ENCODE data around the gene ADD2. TPM values are rescaled to one million over a fixed set of nuclear protein-coding genes. Genes with fewer than 3 reads are reported as not detected.
"Not testable (repeated sequence)": the region's sequence is repeated elsewhere in the genome, so short reads cannot be mapped to it uniquely, and the experiment has no call there.

ADD2 gene
- total RNA-seq, 1 donor from 2014 or later, result 3.4 TPM

- H3K36me3 ChIP-seq, result no peaks in the 10 kb centered on the region
- intact Hi-C loops (cut with DNase I), result no loop called here
- no peak for DNase-seq (ENCODE audit: extremely low spot score in 2 of 2)
- H3K4me1 ChIP-seq, result no peaks in the 10 kb centered on the region
- no peaks in the 10 kb centered on the region for H3K9me3 ChIP-seq
- no peak overlapping the region for H3K4me3 ChIP-seq
- H3K27me3 ChIP-seq, result no peaks in the 10 kb centered on the region
- TF ChIP-seq CTCF (IDR thresholded peaks at IDR 0.05) (no peak), POLR2A (IDR thresholded peaks at IDR 0.05) (no peak), POLR2AphosphoS5 (IDR thresholded peaks at IDR 0.05; ENCODE audit: insufficient read depth in 1 of 2, low read depth in 1 of 2) (no peak)
- no peak overlapping the region for H3K27ac ChIP-seq
Measured at GRCh38 chr2:70746094-70746974, 21.7 kb downstream of the ADD2 start.

GRCh38 chr2:70745276-70745825 is 22.6 kb downstream of the ADD2 start:
- H3K4me1 ChIP-seq, result no peaks in the 10 kb centered on the region
- DNase-seq (ENCODE audit: extremely low spot score in 2 of 2), result no peak
- no peak overlapping the region for H3K27ac ChIP-seq
- H3K27me3 ChIP-seq, result no peaks in the 10 kb centered on the region
- H3K36me3 ChIP-seq, result no peaks in the 10 kb centered on the region
- TF ChIP-seq POLR2AphosphoS5 (IDR thresholded peaks at IDR 0.05; ENCODE audit: insufficient read depth in 1 of 2, low read depth in 1 of 2) (no peak), CTCF (IDR thresholded peaks at IDR 0.05) (no peak), POLR2A (IDR thresholded peaks at IDR 0.05) (no peak)
- H3K4me3 ChIP-seq, result no peak overlapping the region
- no peaks in the 10 kb centered on the region for H3K9me3 ChIP-seq
- intact Hi-C loops (cut with DNase I), result no loop called here

GRCh38 chr2:70744397-70744796 is 23.6 kb downstream of the ADD2 start:
- H3K4me3 ChIP-seq, result no peak overlapping the region
- H3K9me3 ChIP-seq, result no peaks in the 10 kb centered on the region
- H3K4me1 ChIP-seq, result no peaks in the 10 kb centered on the region
- DNase-seq (ENCODE audit: extremely low spot score in 2 of 2), result peak in 1 of 2 donors; percentile 27
- TF ChIP-seq POLR2A (IDR thresholded peaks at IDR 0.05) (no peak), CTCF (IDR thresholded peaks at IDR 0.05) (no peak), POLR2AphosphoS5 (IDR thresholded peaks at IDR 0.05; ENCODE audit: insufficient read depth in 1 of 2, low read depth in 1 of 2) (no peak)
- H3K36me3 ChIP-seq, result no peaks in the 10 kb centered on the region
- intact Hi-C loops (cut with DNase I), result no loop called here
- H3K27me3 ChIP-seq, result no peaks in the 10 kb centered on the region
- no peak overlapping the region for H3K27ac ChIP-seq

GRCh38 chr2:70743677-70744076 is 24.3 kb downstream of the ADD2 start:
- peak in 1 of 2 donors; percentile 6 for DNase-seq (ENCODE audit: extremely low spot score in 2 of 2)
- no peaks in the 10 kb centered on the region for H3K4me1 ChIP-seq
- no peaks in the 10 kb centered on the region for H3K36me3 ChIP-seq
- H3K27me3 ChIP-seq, result no peaks in the 10 kb centered on the region
- H3K9me3 ChIP-seq, result no peaks in the 10 kb centered on the region
- TF ChIP-seq CTCF (IDR thresholded peaks at IDR 0.05), result no peak
- no peak for TF ChIP-seq POLR2AphosphoS5 (IDR thresholded peaks at IDR 0.05; ENCODE audit: insufficient read depth in 1 of 2, low read depth in 1 of 2)
- no peak for TF ChIP-seq POLR2A (IDR thresholded peaks at IDR 0.05)
- no peak overlapping the region for H3K27ac ChIP-seq
- no peak overlapping the region for H3K4me3 ChIP-seq
- intact Hi-C loops (cut with DNase I), result no loop called here

GRCh38 chr2:70743068-70743467 is 24.9 kb downstream of the ADD2 start:
- Histone ChIP-seq H3K36me3 (no peaks in the 10 kb centered on the region), H3K4me3 (no peak overlapping the region), H3K4me1 (no peaks in the 10 kb centered on the region), H3K9me3 (no peaks in the 10 kb centered on the region), H3K27ac (no peak overlapping the region), H3K27me3 (no peaks in the 10 kb centered on the region)
- TF ChIP-seq CTCF (IDR thresholded peaks at IDR 0.05), result no peak
- DNase-seq (ENCODE audit: extremely low spot score in 2 of 2), result no peak
- intact Hi-C loops (cut with DNase I), result no loop called here

GRCh38 chr2:70739492-70739891 is 28.5 kb downstream of the ADD2 start:
- H3K4me3 ChIP-seq; H3K9me3 ChIP-seq; DNase-seq (ENCODE audit: extremely low spot score in 2 of 2); intact Hi-C loops (cut with DNase I); H3K36me3 ChIP-seq; H3K27me3 ChIP-seq; H3K4me1 ChIP-seq; H3K27ac ChIP-seq: not testable (repeated sequence)
